ENCODE data around the gene FREM3.

DNA sequence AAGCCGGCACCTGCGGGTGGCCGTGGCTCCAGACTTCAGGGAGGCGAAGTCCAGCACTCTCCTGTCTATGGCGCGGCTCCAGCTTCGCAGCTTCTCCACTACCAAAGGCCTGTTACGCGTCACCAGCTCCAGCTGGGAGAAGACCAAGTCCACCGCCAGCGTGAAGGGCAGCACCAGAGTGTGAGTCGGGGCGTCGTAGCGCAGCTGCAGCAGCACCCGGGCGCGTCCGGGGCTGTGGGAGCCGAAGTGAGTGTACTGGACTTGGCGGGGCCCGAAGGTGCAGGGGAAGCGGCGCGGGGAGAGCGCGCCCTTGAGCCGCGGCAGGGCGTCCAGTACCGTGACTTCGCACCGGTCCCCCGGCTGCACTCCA lies 444 bp downstream of the FREM3 start:
- TF ChIP-seq, protein P1, sequence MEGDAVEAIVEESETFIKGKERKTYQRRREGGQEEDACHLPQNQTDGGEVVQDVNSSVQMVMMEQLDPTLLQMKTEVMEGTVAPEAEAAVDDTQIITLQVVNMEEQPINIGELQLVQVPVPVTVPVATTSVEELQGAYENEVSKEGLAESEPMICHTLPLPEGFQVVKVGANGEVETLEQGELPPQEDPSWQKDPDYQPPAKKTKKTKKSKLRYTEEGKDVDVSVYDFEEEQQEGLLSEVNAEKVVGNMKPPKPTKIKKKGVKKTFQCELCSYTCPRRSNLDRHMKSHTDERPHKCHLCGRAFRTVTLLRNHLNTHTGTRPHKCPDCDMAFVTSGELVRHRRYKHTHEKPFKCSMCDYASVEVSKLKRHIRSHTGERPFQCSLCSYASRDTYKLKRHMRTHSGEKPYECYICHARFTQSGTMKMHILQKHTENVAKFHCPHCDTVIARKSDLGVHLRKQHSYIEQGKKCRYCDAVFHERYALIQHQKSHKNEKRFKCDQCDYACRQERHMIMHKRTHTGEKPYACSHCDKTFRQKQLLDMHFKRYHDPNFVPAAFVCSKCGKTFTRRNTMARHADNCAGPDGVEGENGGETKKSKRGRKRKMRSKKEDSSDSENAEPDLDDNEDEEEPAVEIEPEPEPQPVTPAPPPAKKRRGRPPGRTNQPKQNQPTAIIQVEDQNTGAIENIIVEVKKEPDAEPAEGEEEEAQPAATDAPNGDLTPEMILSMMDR (IDR thresholded peaks at IDR 0.05): no peak
- TF ChIP-seq POLR2A (IDR thresholded peaks at IDR 0.05): no peak

All from uterus (tissue), 2 donors.